IPS-18c (cell line): Measurements from ENCODE around the gene GMPPA.

Experiments used
- H3K4me3 ChIP-seq: 2 replicates; pipeline ENCODE4 v1.7.0; 2013; ENCODE audit warnings: low read depth, mild to moderate bottlenecking, low read length, moderate library complexity; ENCODE audit not compliant: insufficient read depth
- H3K9me3 ChIP-seq: one replicate; pipeline ENCODE4 v1.6.1; 2013; ENCODE audit warnings: mild to moderate bottlenecking, low read length, moderate library complexity; ENCODE audit not compliant: control insufficient read depth, insufficient read depth

The GMPPA gene

GRCh38 chr2:219494952-219495530, 3.6 kb upstream of the GMPPA start:
- no peaks in the 10 kb centered on the region for H3K9me3 ChIP-seq
- no peak overlapping the region for H3K4me3 ChIP-seq

DNA sequence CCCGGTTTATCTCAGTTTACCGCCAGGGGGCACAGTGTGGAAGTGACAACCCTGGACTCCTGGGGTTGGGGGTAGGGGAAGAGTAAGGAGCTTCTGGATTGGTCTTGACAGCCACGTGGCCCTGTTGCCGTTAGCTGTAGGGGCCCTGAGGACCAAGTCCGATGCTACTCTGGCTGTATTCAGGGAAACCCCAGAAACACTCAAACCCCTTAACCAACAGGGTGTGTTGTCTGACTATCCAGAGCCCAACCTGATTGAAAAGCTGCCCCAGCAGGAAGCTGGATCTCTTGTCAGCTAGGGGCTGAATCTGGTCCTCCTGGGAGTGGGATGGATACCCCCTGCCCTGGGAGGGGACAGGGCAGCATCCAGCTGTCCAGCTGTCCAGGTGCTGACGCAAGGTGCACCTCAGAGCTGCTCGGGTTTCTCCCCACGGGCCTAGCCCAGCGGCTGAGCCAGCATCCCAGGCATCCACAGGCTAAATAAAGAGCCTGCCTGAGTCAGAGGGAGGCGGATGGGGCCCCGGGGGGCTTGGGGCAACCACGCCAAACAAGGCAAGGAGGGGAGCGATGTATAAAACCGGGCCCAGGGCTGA, 3.1 kb upstream of the GMPPA start:
- no peak overlapping the region for H3K4me3 ChIP-seq

GRCh38 chr2:219496247-219496824, 2.4 kb upstream of the GMPPA start:
- Histone ChIP-seq H3K9me3 (no peaks in the 10 kb centered on the region), H3K4me3 (peak overlapping the region; percentile 20; the same call in 1 of the 2 replicates)

More for the DNA sequence above, 3.1 kb upstream of the GMPPA start:
- no peaks in the 10 kb centered on the region for H3K9me3 ChIP-seq

GRCh38 chr2:219496825-219497494, 1.7 kb upstream of the GMPPA start:
- Histone ChIP-seq H3K4me3 (peak overlapping the region; percentile 20; the same call in 1 of the 2 replicates), H3K9me3 (no peaks in the 10 kb centered on the region)

DNA sequence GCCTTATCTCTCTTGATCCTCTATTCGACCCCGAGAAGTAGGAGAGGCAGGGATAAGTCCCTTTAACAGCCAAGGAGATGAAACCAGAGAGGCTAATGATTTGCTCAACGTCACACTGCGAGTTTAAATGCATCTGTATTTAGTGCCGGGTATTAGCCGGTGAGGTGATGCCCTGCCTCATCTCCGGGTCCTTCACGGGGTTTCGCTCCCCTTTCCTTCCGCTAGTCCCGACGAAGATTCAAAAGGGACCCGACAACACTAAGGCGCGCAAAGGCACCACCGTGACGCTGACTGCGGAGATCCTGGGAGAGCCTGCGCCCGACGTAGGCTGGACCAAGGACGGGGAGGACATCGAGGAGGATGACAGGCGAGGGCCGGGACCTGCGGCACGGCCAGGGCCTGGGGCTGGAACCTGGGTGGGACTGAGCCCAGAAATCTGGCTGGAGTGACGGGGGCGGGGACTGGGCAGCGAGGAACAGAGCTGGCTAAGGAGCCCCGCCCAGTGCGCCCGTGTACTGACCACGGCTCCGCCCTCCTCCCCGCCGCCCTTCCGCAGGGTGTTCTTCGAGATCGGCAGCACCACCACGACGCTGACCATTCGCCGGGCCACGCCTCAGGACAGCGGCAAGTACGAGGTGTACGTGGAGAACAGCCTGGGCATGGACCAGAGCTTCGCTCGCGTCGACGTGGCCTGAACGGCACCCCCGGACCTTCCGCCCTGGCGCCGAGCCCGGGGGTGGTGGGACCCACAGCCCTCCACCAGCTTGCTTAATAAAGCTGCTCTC, 1.0 kb upstream of the GMPPA start:
- Histone ChIP-seq H3K4me3 (peak overlapping the region; percentile 79), H3K9me3 (no peaks in the 10 kb centered on the region)

DNA sequence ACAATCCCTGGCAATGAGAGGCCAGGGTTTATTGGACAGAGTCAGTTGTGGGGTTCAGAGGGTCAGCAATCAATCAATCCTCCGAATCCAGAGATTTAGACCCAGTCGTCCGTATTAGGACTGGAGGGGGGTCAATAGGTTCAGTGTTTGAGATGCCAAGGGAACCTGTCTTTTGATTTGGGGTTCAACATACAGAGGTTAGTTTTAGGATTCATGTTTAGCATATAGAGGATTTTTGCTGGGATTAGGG, 292 bp downstream of the GMPPA start:
- no peaks in the 10 kb centered on the region for H3K9me3 ChIP-seq
- H3K4me3 ChIP-seq = peak overlapping the region; percentile 79

DNA sequence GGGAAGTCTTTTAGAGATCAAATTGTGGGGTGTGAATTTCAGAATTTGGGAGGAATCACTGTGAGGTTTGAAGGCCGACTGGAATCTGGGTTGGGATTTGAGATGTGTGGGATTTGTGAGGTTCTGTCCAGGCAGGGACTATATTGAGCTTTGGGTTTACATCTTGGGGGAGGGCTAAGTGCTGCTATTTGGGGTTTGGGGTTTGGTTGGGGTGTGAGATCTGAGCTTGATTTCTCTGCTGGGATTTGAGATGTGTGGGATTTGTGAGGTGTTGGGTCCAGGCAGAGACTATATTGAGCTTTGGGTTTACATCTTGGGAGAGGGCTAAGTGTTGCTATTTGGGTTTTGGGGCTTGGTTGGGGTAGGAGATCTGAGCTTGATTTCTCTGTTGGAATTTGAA, 864 bp downstream of the GMPPA start:
- Histone ChIP-seq H3K9me3 (no peaks in the 10 kb centered on the region), H3K4me3 (peak overlapping the region; percentile 79; the same call in 1 of the 2 replicates)

GRCh38 chr2:219500135-219500534, 1.4 kb downstream of the GMPPA start:
- H3K9me3 ChIP-seq = no peaks in the 10 kb centered on the region
- H3K4me3 ChIP-seq = no peak overlapping the region

DNA sequence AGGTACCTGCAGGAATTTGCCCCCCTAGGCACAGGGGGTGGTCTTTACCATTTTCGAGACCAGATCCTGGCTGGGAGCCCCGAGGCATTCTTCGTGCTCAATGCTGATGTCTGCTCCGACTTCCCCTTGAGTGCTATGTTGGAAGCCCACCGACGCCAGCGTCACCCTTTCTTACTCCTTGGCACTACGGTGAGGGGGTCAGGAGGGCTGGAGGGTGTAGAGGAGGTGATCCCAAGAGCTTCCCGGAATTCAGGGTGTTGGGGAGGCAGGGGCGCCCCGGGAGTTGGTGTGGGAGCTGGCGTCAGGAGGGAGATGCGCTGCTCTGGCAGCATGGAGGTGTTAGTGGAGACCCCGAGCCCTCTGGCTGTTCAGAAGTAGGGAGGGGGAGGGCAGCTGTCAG, 3.2 kb downstream of the GMPPA start:
- H3K4me3 ChIP-seq = no peak overlapping the region
- H3K9me3 ChIP-seq = no peaks in the 10 kb centered on the region

GRCh38 chr2:219502618-219503017, 3.9 kb downstream of the GMPPA start:
- H3K4me3 ChIP-seq = no peak overlapping the region
- no peaks in the 10 kb centered on the region for H3K9me3 ChIP-seq

DNA sequence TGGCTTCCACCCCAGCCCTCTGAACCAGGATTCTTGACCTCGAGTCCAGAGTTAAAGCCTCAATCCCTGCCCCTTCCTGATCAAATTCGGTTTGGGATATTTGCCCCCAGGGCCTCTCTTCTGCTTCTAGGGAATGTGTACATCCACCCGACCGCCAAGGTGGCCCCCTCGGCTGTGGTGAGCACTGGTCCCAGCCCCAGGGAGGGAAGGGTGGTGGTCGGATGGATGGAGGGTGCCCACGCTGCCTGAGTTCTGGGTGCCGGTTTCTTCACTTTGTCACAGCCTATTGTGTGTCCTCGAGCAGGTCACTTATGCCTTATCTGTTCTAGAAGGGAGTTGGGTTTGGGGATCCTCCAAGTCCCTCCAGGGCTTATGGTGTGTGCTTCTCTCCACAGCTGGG, 6.9 kb downstream of the GMPPA start:
- no peak overlapping the region for H3K4me3 ChIP-seq
- H3K9me3 ChIP-seq = no peaks in the 10 kb centered on the region

GRCh38 chr2:219506153-219506801, 7.6 kb downstream of the GMPPA start:
- Histone ChIP-seq H3K9me3 (no peaks in the 10 kb centered on the region), H3K4me3 (no peak overlapping the region)

GRCh38 chr2:219506802-219507526, 8.3 kb downstream of the GMPPA start:
- H3K9me3 ChIP-seq = no peaks in the 10 kb centered on the region
- H3K4me3 ChIP-seq = peak overlapping the region; percentile 15; the same call in 1 of the 2 replicates

- H3K4me3 ChIP-seq = no peak overlapping the region; the same call in 1 of the 2 replicates
- H3K9me3 ChIP-seq = no peaks in the 10 kb centered on the region
These were observed 9.1 kb downstream of the GMPPA start for GRCh38 chr2:219507581-219508443.

- Histone ChIP-seq H3K9me3 (no peaks in the 10 kb centered on the region), H3K4me3 (no peak overlapping the region)
These were observed 9.7 kb downstream of the GMPPA start for GRCh38 chr2:219508444-219508734.
